ENCODE data around the gene FAM83G.

The FAM83G gene

GRCh38 chr17:19023209-19023999, 18.8 kb upstream of the FAM83G start:
- Histone ChIP-seq H3K4me3 (ENCODE audit: insufficient read depth in 1 of 2, low read depth in 1 of 2, low read length in 2 of 2) (no peak overlapping the region), H2BK15ac (ENCODE audit: low read depth, poor library complexity, severe bottlenecking) (no peak overlapping the region), H3K4me1 (ENCODE audit: control insufficient read depth, insufficient read depth, low read depth, low read length) (no peaks in the 10 kb centered on the region), H3K79me1 (replicated peaks; ENCODE audit: low read length, poor library complexity, severe bottlenecking) (no peaks in the 10 kb centered on the region), H2AK5ac (ENCODE audit: low read length, severe bottlenecking) (no peak overlapping the region), H2BK5ac (ENCODE audit: low read depth, low read length, poor library complexity, severe bottlenecking) (no peak overlapping the region), H3K9ac (ENCODE audit: low read length) (no peak overlapping the region), H2BK120ac (ENCODE audit: low read depth, low read length) (no peak overlapping the region), H4K8ac (ENCODE audit: low read length) (no peak overlapping the region), H3K9me3 (ENCODE audit: control insufficient read depth, low read length) (no peaks in the 10 kb centered on the region), H3K36me3 (ENCODE audit: control insufficient read depth in 1 of 2, insufficient read depth in 2 of 2, low read depth in 1 of 2, low read length in 2 of 2) (no peaks in the 10 kb centered on the region), H4K91ac (ENCODE audit: low read length) (no peak overlapping the region), H3K18ac (ENCODE audit: low read depth in 1 of 2, low read length in 2 of 2) (no peak overlapping the region), H3K4ac (ENCODE audit: low read depth in 1 of 2, low read length in 2 of 2) (no peak overlapping the region), H3K27ac (ENCODE audit: low read length, poor library complexity, severe bottlenecking) (no peak overlapping the region), H2BK12ac (ENCODE audit: low read length in 2 of 2) (no peak overlapping the region), H3K23ac (ENCODE audit: low read length in 2 of 2) (peak overlapping the region in 1 of 2 experiments; percentile 89), H2AFZ (ENCODE audit: low read depth, low read length) (no peak overlapping the region), H3K27me3 (ENCODE audit: control insufficient read depth in 1 of 2, insufficient read depth in 1 of 2, low read length in 2 of 2) (peaks cover 9 to 19% of the 10 kb centered on the region in 2 experiments), H3K14ac (ENCODE audit: low read length in 2 of 2) (no peak overlapping the region), H3K4me2 (ENCODE audit: low read length, poor library complexity, severe bottlenecking) (no peak overlapping the region)
- DNase-seq, result no peak
- 88% methylated on average over 6 of the region's 9 CpGs for WGBS

- H4K91ac ChIP-seq (ENCODE audit: low read length), result no peak overlapping the region
- 86% methylated on average over 5 of the region's 6 CpGs for WGBS
- no peak overlapping the region for H3K14ac ChIP-seq (ENCODE audit: low read length in 2 of 2)
- no peak overlapping the region for H2BK120ac ChIP-seq (ENCODE audit: low read depth, low read length)
- no peak overlapping the region for H3K4ac ChIP-seq (ENCODE audit: low read depth in 1 of 2, low read length in 2 of 2)
- no peak overlapping the region for H3K18ac ChIP-seq (ENCODE audit: low read depth in 1 of 2, low read length in 2 of 2)
- no peaks in the 10 kb centered on the region for H3K36me3 ChIP-seq (ENCODE audit: control insufficient read depth in 1 of 2, insufficient read depth in 2 of 2, low read depth in 1 of 2, low read length in 2 of 2)
- H3K4me1 ChIP-seq (ENCODE audit: control insufficient read depth, insufficient read depth, low read depth, low read length), result no peaks in the 10 kb centered on the region
- no peak overlapping the region for H3K9ac ChIP-seq (ENCODE audit: low read length)
- H2AK5ac ChIP-seq (ENCODE audit: low read length, severe bottlenecking), result no peak overlapping the region
- H3K4me2 ChIP-seq (ENCODE audit: low read length, poor library complexity, severe bottlenecking), result no peak overlapping the region
- H2BK5ac ChIP-seq (ENCODE audit: low read depth, low read length, poor library complexity, severe bottlenecking), result no peak overlapping the region
- no peak overlapping the region for H3K23ac ChIP-seq (ENCODE audit: low read length in 2 of 2)
- H3K27me3 ChIP-seq (ENCODE audit: control insufficient read depth in 1 of 2, insufficient read depth in 1 of 2, low read length in 2 of 2), result peaks cover 13 to 25% of the 10 kb centered on the region in 2 experiments
- no peak overlapping the region for H3K4me3 ChIP-seq (ENCODE audit: insufficient read depth in 1 of 2, low read depth in 1 of 2, low read length in 2 of 2)
- H2BK15ac ChIP-seq (ENCODE audit: low read depth, poor library complexity, severe bottlenecking), result no peak overlapping the region
- H4K8ac ChIP-seq (ENCODE audit: low read length), result no peak overlapping the region
- no peaks in the 10 kb centered on the region for H3K9me3 ChIP-seq (ENCODE audit: control insufficient read depth, low read length)
- no peak overlapping the region for H3K27ac ChIP-seq (ENCODE audit: low read length, poor library complexity, severe bottlenecking)
- no peaks in the 10 kb centered on the region for H3K79me1 ChIP-seq (replicated peaks; ENCODE audit: low read length, poor library complexity, severe bottlenecking)
- H2BK12ac ChIP-seq (ENCODE audit: low read length in 2 of 2), result no peak overlapping the region
- DNase-seq, result no peak
- H2AFZ ChIP-seq (ENCODE audit: low read depth, low read length), result no peak overlapping the region
These were observed 18.2 kb upstream of the FAM83G start for GRCh38 chr17:19022747-19023146.

GRCh38 chr17:19022128-19022527, 17.6 kb upstream of the FAM83G start:
- Histone ChIP-seq H3K9ac (ENCODE audit: low read length) (no peak overlapping the region), H3K27me3 (ENCODE audit: control insufficient read depth in 1 of 2, insufficient read depth in 1 of 2, low read length in 2 of 2) (peaks cover 13 to 25% of the 10 kb centered on the region in 2 experiments), H3K4ac (ENCODE audit: low read depth in 1 of 2, low read length in 2 of 2) (no peak overlapping the region), H2BK5ac (ENCODE audit: low read depth, low read length, poor library complexity, severe bottlenecking) (no peak overlapping the region), H3K23ac (ENCODE audit: low read length in 2 of 2) (no peak overlapping the region), H3K36me3 (ENCODE audit: control insufficient read depth in 1 of 2, insufficient read depth in 2 of 2, low read depth in 1 of 2, low read length in 2 of 2) (no peaks in the 10 kb centered on the region), H3K27ac (ENCODE audit: low read length, poor library complexity, severe bottlenecking) (no peak overlapping the region), H2BK15ac (ENCODE audit: low read depth, poor library complexity, severe bottlenecking) (peak overlapping the region; percentile 57), H3K18ac (ENCODE audit: low read depth in 1 of 2, low read length in 2 of 2) (no peak overlapping the region), H2AK5ac (ENCODE audit: low read length, severe bottlenecking) (no peak overlapping the region), H2BK12ac (ENCODE audit: low read length in 2 of 2) (no peak overlapping the region), H4K8ac (ENCODE audit: low read length) (no peak overlapping the region), H3K14ac (ENCODE audit: low read length in 2 of 2) (no peak overlapping the region), H4K91ac (ENCODE audit: low read length) (no peak overlapping the region), H3K4me3 (ENCODE audit: insufficient read depth in 1 of 2, low read depth in 1 of 2, low read length in 2 of 2) (no peak overlapping the region), H3K4me1 (ENCODE audit: control insufficient read depth, insufficient read depth, low read depth, low read length) (no peaks in the 10 kb centered on the region), H2BK120ac (ENCODE audit: low read depth, low read length) (no peak overlapping the region), H3K4me2 (ENCODE audit: low read length, poor library complexity, severe bottlenecking) (no peak overlapping the region), H3K79me1 (replicated peaks; ENCODE audit: low read length, poor library complexity, severe bottlenecking) (no peaks in the 10 kb centered on the region), H2AFZ (ENCODE audit: low read depth, low read length) (no peak overlapping the region), H3K9me3 (ENCODE audit: control insufficient read depth, low read length) (no peaks in the 10 kb centered on the region)
- no peak for DNase-seq
- 90% methylated on average over 5 of the region's 5 CpGs for WGBS

- peaks cover 13 to 27% of the 10 kb centered on the region in 2 experiments for H3K27me3 ChIP-seq (ENCODE audit: control insufficient read depth in 1 of 2, insufficient read depth in 1 of 2, low read length in 2 of 2)
These were observed 17.1 kb upstream of the FAM83G start for GRCh38 chr17:19021622-19022083.

More at GRCh38 chr17:19021622-19022083, 17.1 kb upstream of the FAM83G start:
- no peak overlapping the region for H3K4me3 ChIP-seq (ENCODE audit: insufficient read depth in 1 of 2, low read depth in 1 of 2, low read length in 2 of 2)
- no peak overlapping the region for H2AFZ ChIP-seq (ENCODE audit: low read depth, low read length)
- H3K36me3 ChIP-seq (ENCODE audit: control insufficient read depth in 1 of 2, insufficient read depth in 2 of 2, low read depth in 1 of 2, low read length in 2 of 2), result no peaks in the 10 kb centered on the region
- no peak overlapping the region for H3K4ac ChIP-seq (ENCODE audit: low read depth in 1 of 2, low read length in 2 of 2)
- no peak overlapping the region for H3K4me2 ChIP-seq (ENCODE audit: low read length, poor library complexity, severe bottlenecking)
- H2BK15ac ChIP-seq (ENCODE audit: low read depth, poor library complexity, severe bottlenecking), result peak overlapping the region; percentile 58
- no peak overlapping the region for H2BK5ac ChIP-seq (ENCODE audit: low read depth, low read length, poor library complexity, severe bottlenecking)
- no peak overlapping the region for H3K9ac ChIP-seq (ENCODE audit: low read length)
- H3K27ac ChIP-seq (ENCODE audit: low read length, poor library complexity, severe bottlenecking), result no peak overlapping the region
- no peaks in the 10 kb centered on the region for H3K79me1 ChIP-seq (replicated peaks; ENCODE audit: low read length, poor library complexity, severe bottlenecking)
- DNase-seq, result no peak
- H3K14ac ChIP-seq (ENCODE audit: low read length in 2 of 2), result no peak overlapping the region
- no peak overlapping the region for H3K18ac ChIP-seq (ENCODE audit: low read depth in 1 of 2, low read length in 2 of 2)
- H3K23ac ChIP-seq (ENCODE audit: low read length in 2 of 2), result no peak overlapping the region
- 97% methylated on average over 24 of the region's 24 CpGs for WGBS
- peak overlapping the region; percentile 29 for H4K8ac ChIP-seq (ENCODE audit: low read length)
- no peaks in the 10 kb centered on the region for H3K9me3 ChIP-seq (ENCODE audit: control insufficient read depth, low read length)
- H2BK120ac ChIP-seq (ENCODE audit: low read depth, low read length), result no peak overlapping the region
- H2AK5ac ChIP-seq (ENCODE audit: low read length, severe bottlenecking), result no peak overlapping the region
- peaks cover 2% of the 10 kb centered on the region for H3K4me1 ChIP-seq (ENCODE audit: control insufficient read depth, insufficient read depth, low read depth, low read length)
- H4K91ac ChIP-seq (ENCODE audit: low read length), result no peak overlapping the region
- H2BK12ac ChIP-seq (ENCODE audit: low read length in 2 of 2), result no peak overlapping the region
